T-helper 1 cell (primary cell): ENCODE measurements around the gene FAM50B.

Source experiments
- DNase-seq, 5 donors: peaks; one replicate each; pipeline ENCODE4 v3.0.0-alpha.2; 2012 to 2020

The FAM50B gene

GRCh38 chr6:3898265-3898994, 49.3 kb downstream of the FAM50B start:
- no peak for DNase-seq

- no peak for DNase-seq
Measured at GRCh38 chr6:3899061-3899460, 49.9 kb downstream of the FAM50B start.

- no peak for DNase-seq
Measured at GRCh38 chr6:3899970-3900439, 50.8 kb downstream of the FAM50B start.
